HCT116 (cell line): ENCODE data around the gene OCA2.

Source experiments
- SP1 ChIP-seq: IDR thresholded peaks from 2 replicates; pipeline ENCODE4 v1.6.1; 2012; ENCODE audit warnings: low read depth
- TF ChIP-seq, protein P1 (sequence below): IDR thresholded peaks from 2 replicates; pipeline ENCODE4 v1.6.1; 2012
- TF ChIP-seq, protein P2 (sequence below): IDR thresholded peaks from 2 replicates; pipeline ENCODE4 v1.6.1; 2012

- TF ChIP-seq SP1: no peak
- TF ChIP-seq, protein P1, sequence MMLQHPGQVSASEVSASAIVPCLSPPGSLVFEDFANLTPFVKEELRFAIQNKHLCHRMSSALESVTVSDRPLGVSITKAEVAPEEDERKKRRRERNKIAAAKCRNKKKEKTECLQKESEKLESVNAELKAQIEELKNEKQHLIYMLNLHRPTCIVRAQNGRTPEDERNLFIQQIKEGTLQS: no peak
- TF ChIP-seq, protein P2, sequence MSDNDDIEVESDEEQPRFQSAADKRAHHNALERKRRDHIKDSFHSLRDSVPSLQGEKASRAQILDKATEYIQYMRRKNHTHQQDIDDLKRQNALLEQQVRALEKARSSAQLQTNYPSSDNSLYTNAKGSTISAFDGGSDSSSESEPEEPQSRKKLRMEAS: no peak
Observed at GRCh38 chr15:27958911-27959578, 140.1 kb downstream of the OCA2 start.
